HG03025 (cell line): ENCODE measurements around the gene HSPB2.
A peak's percentile ranks its signal among the peaks of the same experiment; 100 is the strongest.
"Not testable (repeated sequence)": the region's sequence is repeated elsewhere in the genome, so short reads cannot be mapped to it uniquely, and the experiment has no call there.

ENCODE experiments used
- ATAC-seq: cut with Tn5 transposase; IDR thresholded peaks from one replicate; pipeline ENCODE4 v1.9.1; 2021; ENCODE audit warnings: mild to moderate bottlenecking, moderate library complexity; ENCODE audit not compliant: unreplicated experiment, low FRiP score

The HSPB2 gene, protein sequence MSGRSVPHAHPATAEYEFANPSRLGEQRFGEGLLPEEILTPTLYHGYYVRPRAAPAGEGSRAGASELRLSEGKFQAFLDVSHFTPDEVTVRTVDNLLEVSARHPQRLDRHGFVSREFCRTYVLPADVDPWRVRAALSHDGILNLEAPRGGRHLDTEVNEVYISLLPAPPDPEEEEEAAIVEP

DNA sequence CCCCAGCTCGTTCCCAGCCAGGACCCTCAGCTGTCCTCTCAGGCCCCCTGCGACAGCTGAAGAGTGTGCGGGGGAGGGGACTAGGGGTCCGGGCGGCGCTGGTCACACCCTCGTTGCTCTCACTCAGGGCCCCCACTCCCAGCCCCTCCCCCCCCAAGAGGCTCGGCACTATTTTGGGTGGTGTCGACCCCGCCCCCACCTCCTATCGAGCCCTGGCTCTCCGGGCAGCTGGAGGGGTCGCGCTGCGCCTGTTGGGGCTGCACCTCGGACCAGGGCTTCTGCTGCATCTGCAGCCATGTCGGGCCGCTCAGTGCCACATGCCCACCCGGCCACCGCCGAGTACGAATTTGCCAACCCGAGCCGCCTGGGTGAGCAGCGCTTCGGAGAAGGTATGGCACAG lies at the start of gene HSPB2:
HSPB2 (plus strand) TSS at position 200 of the 400 bp plus-strand sequence; CDS start at position 296, 96 bp downstream.
- ATAC-seq = no peak

DNA sequence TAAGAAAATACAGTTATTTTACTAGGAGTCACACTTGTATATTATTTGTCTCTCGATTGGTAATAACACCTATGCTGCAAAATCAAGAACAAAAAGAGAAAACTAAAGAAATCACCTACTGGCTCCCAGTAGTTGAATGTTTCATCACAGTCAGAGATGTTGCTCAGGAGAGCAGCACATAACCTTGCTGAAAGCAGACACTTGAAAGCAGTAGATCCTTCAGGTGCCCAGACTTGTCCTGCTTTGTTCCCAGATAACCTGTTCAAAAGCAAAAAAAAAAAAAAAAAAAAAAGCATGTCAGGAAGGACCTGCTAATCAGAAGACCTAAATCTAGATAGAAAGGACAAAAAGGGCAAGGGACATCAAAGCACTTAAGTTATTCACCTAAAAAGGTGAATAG lies 42.4 kb upstream of the HSPB2 start:
- no peak for ATAC-seq

DNA sequence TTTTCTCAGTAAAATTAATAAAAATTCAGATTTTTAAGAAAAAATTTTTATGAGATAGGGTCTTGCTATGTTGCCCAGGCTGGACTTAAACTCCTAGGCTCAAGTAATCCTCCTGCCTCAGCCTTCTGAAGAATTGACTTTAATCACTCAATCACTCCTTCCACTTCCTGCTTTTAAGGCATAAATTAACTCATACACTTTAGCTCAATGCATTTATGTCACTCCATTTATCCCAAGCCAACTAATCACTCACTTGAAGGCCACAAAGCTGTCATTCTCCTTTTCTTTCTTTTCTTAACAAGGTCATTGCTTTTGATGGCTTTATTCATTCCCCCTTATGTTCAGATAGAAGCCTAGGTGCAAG lies 42.0 kb upstream of the HSPB2 start:
- peak; percentile 15 for ATAC-seq

DNA sequence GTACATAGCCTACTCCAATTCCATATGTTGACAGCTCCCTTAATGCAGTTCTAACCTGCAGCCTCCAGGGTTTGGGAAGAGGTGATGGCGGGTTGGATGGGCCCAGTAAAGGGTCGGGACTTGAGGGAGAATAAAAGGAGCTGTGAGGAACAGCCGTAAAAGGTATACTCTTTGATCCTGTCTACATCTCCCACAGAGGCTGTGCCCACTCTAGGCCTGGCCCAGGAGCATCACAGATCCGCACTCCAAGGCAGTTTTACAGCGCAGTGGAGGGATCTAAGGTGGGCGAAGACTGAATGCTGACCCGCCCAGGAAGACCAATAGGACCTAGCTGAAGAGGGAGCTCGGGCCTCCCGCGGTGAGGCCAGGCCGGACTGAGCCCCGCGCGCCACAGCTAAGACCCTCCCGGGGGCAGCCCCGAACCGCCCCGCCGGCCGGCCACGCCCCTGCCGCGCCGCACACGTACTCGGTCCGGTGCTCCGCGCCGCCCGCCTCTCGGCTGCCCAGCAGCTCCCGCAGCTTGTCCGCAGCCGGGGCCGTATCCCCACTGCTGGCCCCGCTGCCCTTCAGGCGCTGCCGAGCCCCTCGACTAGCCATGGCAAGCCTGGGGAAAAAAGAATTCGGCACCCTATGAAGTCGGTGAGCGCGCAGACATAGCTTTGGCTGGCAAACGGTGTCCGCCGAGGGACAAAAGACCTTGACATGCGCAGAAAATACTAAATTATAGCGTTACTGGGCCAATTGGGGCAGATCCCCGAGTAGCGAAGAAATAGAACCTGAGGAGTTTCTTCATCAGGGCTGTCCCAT lies 41.4 kb upstream of the HSPB2 start, which contains the start of gene ALG9:
ALG9 (minus strand) TSS at position 696 of the 807 bp plus-strand sequence; CDS start at position 597, 99 bp downstream.
- peak; percentile 89 for ATAC-seq

DNA sequence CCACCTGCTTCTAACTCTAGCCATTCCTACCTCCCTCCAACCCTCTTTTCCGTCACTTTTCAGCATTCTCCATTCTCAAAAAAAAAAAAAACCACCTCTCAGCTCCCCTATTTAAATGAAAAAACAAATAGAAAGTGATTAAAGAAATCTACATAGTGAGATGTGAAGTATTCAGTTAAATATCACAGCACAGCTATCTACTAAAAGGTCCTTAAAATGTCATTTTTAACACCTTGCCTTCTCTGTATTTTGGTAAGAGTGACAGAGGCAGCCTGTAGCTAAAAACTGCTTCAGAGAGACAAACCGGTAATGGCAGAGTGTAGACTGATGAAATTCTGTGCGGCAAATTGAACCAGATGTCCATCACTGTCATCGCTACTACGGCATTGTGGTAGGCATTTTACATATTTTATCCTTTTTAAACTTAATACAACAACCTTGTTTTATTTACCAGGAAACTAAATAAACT lies 40.8 kb upstream of the HSPB2 start:
- ATAC-seq = no peak

DNA sequence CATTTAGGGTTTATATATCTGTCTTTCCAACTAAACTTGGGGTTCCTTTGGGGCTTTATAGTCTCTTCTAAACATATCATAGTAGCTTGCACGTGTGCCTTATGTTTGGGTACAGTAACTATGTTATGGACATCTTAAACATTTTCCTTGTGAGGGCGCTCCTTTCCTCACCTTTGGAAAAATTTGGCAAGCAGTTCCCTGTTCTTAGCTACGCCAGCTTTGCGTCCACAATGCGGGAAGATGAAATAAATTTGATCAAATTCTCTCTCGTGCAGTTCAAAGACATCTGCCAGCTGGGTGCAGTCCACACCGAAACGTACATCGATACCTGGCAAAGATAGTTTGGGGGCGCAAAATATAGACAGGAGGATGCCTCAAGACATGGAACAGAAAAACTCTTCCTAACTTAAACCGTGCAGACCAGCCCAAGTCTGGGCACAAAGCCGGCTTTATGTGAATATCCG lies 34.1 kb upstream of the HSPB2 start:
- peak; percentile 7 for ATAC-seq

DNA sequence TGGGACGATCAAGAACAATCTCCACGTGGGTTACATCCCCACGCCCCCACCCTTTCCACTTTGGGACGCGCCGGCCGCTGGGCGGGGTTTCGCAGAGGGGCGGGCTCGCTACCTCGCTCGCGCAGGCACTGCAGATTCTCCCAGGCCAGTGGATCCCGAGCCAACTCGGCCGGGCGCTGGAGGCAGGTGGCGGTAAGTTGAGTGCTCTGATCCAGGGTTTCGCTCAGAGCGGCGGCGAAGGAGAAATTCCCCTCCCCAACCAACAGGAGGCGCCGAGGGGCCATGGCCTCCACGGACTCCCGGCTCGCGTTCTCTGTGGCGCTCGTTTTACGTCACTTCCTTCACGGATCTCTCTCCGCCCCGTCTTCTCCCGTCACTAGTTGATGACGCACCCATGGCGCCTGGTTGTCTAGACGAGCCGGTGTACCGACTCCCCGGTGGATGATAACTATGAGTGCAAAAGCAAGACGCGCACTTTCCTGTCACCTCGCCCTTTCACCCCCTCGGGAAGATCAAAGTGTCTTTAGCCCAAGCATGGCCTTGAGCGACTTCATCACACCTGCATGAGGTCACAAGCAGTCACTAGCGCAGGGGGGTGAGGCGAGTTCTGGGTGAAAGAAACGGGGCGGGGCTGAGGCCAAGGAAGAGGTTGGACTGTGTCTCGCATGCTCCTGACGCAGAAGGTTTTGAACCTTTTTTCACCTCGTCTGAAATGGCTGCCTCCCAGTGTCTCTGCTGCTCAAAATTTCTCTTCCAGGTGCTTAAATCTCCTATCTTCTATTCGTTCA lies 33.5 kb upstream of the HSPB2 start, which contains the start of the genes CFAP68 and FDXACB1:
CFAP68 (plus strand) TSS at position 693 of the 788 bp plus-strand sequence; CDS start at position 713, 20 bp downstream.
FDXACB1 (minus strand) TSS at position 317 of the 788 bp plus-strand sequence; CDS start at position 284, 33 bp downstream.
- peak; percentile 94 for ATAC-seq

DNA sequence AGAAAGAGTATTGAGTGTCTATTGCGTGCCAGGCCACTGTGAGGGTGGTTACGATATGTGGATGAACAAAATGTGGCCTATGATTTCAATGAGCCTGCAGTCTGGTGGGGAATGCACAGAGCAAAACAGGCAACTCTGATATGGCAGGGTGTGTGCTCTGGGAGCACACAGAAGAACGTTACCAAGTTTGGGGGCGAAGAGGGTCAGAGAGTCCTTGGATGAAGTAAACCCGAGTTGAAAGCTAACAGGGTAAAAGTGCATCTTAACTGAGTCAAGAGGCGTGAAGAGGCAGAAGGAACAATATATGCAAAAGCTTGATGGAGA lies 32.9 kb upstream of the HSPB2 start:
- no peak for ATAC-seq

DNA sequence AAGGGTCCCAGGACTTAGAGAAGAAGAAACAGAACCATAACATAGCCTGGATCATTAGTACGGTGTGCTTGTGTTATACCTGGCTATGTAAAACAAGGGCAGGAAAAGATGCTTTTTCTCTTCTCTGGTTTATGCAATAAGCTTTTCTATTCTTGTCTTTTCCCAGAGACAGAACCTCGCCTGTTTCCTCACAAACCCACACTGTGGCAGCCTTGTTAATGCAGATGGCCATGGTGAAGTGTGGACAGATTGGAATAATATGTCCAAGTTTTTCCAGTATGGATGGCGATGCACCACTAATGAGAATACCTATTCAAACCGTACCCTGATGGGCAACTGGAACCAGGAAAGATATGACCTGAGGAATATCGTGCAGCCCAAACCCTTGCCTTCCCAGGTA lies 30.3 kb upstream of the HSPB2 start:
- no peak for ATAC-seq

DNA sequence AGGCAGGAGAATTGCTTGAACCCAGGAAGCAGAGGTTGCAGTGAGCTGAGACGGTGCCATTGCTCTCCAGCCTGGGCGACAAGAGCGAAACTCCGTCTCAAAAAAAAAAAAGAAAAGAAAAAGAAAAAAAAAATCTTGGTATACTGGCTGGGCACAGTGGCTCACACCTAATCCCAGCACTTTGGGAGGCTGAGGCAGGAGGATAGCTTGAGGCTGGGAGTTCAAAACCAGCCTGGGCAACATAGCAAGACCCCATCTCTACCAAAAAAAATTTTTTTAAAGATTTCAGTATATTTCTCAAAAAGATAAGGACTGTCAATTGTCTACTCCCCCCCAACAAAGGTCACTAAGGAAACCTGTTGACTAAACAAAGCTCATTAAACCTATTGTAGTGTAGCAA lies 27.5 kb upstream of the HSPB2 start:
- not testable (repeated sequence) for ATAC-seq

DNA sequence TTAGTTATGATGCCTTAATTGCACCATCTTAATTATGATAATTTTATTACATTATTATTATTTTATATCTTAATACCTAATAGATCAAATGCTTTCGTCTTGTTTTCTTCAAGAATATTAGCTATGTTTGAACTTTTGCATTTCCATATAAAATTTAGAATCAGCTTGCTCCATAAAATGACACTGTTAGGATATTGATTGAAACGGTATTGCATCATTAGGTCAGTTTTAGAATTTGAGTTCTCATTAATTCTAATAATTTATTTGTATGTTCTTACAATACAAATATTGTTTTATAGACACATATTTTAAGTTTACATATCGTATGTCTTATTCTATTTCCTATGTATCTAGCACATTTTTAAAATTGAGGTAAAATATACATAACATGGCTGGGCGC lies 26.5 kb upstream of the HSPB2 start:
- ATAC-seq = no peak

DNA sequence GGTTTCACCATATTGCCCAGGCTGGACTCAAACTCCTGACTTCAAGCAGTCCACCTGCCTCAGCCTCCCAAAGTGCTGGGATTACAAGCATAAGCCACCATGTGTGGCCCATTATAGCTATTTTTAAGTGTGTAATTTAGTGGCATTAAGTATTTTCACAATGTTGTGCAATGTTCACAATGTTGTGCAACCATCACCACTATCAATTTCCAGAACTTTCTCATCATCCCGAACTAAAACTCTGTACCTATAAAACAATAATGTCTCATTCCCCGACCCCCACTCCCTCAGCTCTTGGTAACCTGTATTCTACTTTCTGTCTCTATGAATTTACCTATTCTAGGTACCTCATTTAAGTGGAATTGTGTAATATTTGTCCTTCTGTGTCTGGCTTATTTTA lies 25.7 kb upstream of the HSPB2 start:
- no peak for ATAC-seq

DNA sequence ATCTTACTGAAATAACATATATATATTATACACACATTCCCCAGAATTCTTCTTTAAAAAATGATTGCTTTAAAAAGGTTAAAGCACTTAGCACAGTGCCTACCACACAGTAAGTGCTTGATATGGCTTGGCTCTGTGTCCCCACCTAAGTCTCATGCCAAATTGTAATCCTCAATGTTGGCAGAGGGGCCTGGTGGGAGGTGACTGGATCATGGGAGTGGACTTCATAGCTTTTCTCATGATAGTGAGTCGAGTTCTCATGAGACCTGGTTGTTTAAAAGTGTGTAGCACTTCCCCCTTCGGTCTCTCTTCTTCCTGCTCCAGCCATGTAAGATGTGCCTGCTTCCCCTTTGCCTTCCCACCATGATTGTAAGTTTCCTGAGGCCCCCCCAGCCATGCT lies 7.1 kb upstream of the HSPB2 start:
- no peak for ATAC-seq

DNA sequence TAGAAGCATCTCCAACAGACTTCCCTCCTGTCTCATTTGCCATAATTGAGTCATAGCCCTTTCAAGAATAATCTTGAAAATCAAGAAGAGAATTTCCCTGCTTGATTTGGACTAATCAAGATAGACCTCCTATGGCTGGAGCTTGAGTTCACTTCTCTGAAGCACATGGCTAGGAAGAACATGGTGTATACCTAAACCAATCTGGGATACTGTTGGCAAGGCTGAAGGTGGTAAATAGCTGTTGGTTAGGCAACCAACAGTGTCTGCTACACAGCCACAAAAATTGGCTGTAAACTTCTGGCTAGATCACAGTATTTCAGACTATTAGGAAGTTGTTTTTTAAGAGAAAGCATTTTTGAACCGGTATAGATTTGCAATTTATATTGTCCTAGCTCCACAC lies 5.9 kb upstream of the HSPB2 start:
- ATAC-seq = no peak

DNA sequence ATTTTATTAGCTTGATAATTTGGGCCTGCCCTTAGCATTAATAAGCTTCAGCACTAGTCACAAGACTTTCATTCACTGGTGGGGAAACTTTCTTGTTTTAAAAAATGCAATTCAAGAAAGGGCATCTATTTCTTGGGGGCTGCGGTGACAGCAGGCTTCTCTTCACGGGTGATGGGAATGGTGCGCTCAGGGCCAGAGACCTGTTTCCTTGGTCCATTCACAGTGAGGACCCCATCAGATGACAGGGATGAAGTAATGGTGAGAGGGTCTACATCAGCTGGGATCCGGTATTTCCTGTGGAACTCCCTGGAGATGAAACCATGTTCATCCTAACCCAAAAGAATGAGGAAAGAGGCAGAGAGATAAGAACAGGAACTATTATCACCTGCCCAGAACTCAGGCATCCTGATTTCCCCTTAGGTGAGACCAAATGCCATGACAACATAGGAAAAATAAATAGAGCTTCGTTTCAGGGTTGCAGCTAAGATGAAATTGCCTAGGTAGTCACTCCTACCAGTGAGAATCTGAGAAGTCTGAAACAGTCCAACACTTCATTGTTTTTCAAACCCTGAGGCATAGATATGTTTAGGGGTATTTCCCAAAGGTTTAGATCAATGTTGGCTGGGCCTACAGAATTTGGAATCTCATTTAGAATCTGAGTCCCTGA lies 3.8 kb upstream of the HSPB2 start:
- ATAC-seq = no peak

DNA sequence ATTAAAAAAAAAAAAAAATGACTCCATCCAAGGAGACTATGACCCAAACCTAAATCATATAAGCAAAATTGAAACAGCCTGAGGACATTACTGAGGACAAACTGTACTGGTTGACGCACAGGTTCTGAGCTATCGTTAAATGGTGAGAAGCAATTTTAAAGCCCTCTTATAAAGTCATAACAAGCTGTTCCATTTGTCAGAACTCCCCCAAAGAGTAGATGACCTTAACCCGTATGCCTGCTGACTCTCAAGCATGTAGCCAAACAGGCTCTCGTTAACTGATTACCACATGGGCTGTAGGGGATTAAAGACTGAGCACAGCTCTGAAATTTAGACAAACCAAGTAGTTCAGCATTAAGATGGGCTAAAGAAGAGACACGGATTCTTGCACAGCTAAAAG lies 3.2 kb upstream of the HSPB2 start:
- ATAC-seq = no peak

DNA sequence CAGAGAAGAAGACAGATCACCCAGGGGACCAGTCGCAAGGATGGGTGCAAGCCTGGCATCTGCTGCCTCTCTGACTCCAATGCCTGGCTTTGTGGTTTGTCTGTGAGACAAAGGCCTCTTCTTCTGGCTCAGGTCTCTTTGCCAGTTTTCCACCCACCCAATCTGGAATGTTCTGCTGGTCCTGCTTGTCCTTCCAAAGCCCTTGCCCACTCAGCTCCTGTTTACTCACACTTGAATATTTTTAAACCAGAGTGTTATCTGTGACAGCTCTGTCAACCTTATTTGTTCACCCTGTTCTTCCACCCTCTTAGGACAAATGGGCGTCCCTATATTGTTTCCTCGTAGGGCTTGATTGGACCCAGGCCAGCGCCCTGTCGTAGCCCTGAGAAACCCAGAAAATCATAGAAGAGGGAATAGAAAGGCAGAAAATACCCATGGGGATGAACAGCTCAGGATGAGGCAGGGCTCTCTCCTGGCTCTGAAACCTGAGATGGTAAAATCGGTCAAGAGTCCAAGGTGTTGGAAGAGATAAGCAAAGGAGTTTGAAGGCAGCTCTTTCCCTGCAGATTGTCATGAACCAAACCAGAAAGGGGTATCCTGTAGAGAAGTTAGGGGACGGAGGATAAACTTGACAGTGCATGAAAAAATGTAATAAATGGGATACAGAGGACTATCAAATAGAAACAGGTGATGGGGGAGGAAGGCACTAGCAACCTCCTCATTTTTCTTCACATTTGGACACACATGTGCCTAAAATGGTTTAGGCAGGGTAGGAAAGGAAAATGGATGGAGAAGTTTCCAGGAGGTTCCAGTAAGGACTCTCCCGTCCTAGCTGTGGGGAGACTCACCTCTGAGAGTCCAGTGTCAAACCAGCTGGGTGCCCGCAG lies 1.6 kb upstream of the HSPB2 start:
- no peak for ATAC-seq

DNA sequence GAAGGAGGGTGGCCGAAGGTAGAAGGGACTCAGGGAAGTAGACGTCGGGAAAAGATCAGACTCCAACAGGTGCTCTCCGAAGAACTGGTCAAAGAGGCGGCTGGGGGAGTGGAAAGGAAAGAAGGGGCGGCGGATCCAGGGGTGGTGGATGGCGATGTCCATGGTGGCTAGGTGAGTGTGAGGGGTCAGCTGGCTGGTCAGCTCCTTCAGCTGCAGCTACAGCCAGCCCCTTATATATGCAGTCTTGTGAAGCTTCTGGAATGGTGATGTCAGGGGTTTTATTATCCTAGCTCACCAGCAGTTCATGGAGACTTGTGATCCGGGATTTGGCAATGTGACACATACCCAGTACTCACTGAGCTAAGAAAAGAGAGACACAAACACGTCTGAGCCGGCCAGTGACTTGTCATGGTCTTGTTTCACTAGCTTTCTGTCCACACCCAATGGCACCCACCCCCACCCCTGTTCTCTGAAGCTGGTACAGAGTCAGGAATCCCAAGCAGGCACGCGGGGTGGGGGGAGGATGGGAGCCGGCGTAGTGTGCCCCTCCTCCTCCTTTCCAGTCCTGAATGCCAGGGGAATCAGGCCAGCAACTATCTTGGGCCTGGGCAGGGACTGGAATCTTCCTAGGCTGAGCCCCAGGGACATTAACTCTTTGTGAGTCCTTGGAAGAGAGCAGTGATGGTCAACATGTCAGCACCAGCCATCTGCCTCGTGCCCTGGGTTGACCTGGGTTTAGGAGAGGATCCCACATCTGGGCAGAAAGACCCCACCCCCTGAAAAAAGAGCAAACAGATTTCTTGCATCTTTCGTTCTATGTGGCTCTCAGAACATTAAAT lies 752 bp upstream of the HSPB2 start, which contains the start of gene CRYAB:
CRYAB (minus strand) TSS at position 208 of the 839 bp plus-strand sequence; CDS start at position 162, 46 bp downstream.
- ATAC-seq = no peak
